GM19025 (cell line): ENCODE measurements around the gene ZNF12.
"Not testable (repeated sequence)": the region's sequence is repeated elsewhere in the genome, so short reads cannot be mapped to it uniquely, and the experiment has no call there.

ENCODE experiments used
- ATAC-seq: cut with Tn5 transposase; IDR thresholded peaks from one replicate; pipeline ENCODE4 v1.9.1; 2021; ENCODE audit warnings: mild to moderate bottlenecking, low read depth, moderate library complexity; ENCODE audit not compliant: unreplicated experiment

ZNF12 gene

GRCh38 chr7:6706666-6707407 is at the start of gene ZNF12:
TSS of gene ZNF12 (minus strand) at chr7:6706947. CDS start at chr7:6705173, 1,774 bp downstream.
- peak; percentile 88 for ATAC-seq

DNA sequence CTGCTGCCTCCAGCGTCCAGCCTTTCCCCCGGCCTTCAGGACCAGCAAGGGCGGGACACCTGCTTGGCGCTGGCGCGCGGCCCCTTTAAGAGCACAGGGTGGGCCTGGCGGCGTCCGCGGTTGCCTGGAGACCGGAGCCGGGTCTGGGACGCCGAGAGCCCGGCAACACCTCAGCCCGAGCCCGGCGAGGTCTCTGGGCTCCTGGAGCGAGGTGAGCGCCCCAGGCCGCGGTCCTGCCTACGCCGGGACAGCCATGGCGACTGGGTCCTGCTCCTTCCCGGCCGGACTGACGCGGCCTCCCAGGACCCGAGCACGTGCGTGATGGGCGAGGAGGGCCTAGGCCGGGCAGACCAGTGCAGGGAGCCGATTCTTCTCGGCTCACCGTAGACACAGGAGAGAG is 47.2 kb upstream of the ZNF12 start, which contains the start of gene RSPH10B2:
RSPH10B2 (plus strand) TSS at position 140 of the 400 bp plus-strand sequence. CDS start 3,575 bp downstream, outside the sequence.
- ATAC-seq = not testable (repeated sequence)

DNA sequence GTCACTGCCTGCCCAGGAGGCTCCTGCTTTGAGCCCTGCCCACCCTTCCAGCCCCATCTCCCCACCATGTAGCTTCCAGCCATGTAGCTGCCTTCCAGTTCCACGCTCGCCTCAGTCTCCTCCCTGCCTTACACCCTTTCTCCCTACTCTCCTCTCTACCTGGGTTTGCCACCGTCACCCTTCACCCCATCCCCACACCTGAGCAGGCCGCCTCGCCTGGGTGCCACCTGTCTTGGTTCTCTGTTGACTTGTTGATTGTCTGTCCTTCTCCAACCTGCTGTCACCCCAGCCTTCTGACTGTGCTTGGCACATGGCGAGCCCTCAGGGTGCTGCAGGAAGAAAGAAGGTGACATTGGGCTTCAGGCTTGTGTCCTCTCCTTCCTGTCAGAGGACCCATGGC is 43.4 kb upstream of the ZNF12 start:
- ATAC-seq = not testable (repeated sequence)

DNA sequence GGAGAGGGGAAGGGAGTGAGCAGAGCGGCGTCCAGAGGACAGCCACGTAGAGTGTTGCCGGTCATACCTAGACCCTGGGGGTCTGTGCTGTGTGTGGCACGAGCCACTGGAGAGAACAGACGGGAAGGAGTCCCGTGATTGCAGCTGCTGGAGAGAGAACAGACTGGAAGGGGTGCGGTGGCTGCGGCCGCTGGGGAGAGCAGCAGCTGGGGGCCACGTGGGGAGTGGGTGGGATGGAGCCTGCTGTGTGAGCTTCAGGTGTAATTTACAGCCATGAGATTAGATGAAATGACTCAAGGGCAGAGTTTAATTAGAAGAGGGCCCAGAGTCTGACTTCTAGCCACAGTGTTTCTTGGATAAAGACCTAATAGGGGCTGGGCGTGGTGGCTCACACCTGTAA is 42.6 kb upstream of the ZNF12 start:
- ATAC-seq = not testable (repeated sequence)

- not testable (repeated sequence) for ATAC-seq
Observed at GRCh38 chr7:6744410-6745100, 37.8 kb upstream of the ZNF12 start.

DNA sequence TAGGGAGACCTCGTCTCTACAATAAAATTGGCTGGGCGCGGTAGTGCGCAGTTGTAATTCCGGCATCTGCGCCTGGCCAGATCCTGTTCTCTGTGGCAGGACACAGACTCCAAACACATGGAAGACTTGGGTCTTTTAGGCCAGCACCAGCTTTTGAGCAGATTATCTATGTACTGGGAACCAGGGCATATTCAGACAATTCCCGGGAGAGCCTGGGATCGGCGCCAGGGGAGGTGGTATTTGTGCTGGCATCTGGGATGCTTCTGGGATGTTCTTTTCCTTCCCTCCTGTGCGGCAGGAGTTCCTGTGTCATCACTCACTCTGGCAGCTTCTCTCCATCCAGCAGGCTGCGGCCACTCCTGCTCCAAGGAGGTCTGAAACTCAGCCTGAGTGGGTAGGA is 31.7 kb upstream of the ZNF12 start:
- ATAC-seq = not testable (repeated sequence)

GRCh38 chr7:6730343-6730633 is 23.5 kb upstream of the ZNF12 start:
- no peak for ATAC-seq

GRCh38 chr7:6729492-6730342 is 23.0 kb upstream of the ZNF12 start:
- ATAC-seq = peak; percentile 92

DNA sequence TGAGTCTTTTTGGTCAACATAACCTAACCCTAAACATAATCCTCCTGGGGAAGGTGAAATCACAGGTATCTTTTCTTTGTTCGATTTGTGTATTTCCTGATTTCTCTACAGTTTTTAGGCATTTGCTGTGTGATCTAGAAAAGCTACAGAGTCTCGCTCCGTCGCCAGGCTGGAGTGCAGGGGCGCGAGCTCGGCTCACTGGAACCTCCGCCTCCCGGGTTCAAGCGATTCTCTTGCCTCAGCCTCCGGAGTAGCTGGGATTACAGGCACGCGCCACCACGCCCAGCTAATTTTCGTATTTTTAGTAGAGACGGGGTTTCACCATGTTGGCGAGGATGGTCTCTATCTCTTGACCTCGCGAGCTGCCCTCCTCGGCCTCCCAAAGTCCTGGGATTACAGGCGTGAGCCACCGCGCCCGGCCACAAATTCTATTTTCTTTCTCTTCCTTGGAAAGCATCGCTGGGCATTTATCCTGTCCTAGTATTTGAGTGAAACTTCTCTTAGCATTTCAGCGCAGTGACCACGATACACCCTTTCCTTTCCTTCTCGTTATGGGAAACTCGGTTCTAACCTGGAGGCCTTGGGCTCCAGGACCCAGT is 22.2 kb upstream of the ZNF12 start:
- ATAC-seq = not testable (repeated sequence)

- ATAC-seq = no peak
Observed at GRCh38 chr7:6727663-6728062, 20.9 kb upstream of the ZNF12 start.

GRCh38 chr7:6726341-6726740 is 19.6 kb upstream of the ZNF12 start:
- not testable (repeated sequence) for ATAC-seq

- no peak for ATAC-seq
Observed at GRCh38 chr7:6725003-6725402, 18.3 kb upstream of the ZNF12 start.

DNA sequence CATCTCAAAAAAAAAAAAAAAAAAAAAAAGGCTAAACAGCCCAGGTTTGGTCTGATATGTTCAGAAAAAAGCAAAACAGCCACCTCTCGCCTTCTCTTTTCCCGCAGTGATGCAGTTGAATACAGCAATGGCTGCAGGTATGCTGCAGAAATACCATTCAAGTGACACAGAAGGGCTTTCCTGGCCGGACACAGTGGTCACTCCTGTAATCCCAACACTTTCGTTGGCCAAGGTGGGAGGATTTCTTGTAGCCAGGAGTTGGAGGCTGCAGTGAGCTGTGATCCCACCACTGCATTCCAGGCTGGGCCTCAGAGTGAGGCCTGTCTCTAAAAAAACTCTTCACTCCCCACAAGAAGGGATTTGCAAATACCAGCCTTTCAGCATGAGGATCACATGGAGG is 17.6 kb upstream of the ZNF12 start:
- ATAC-seq = not testable (repeated sequence)

- ATAC-seq = no peak
Observed at GRCh38 chr7:6718124-6718523, 11.4 kb upstream of the ZNF12 start.

GRCh38 chr7:6715898-6716297 is 9.2 kb upstream of the ZNF12 start:
- ATAC-seq = not testable (repeated sequence)

- ATAC-seq = no peak
Observed at GRCh38 chr7:6714360-6714759, 7.6 kb upstream of the ZNF12 start.

GRCh38 chr7:6709808-6710207 is 3.1 kb upstream of the ZNF12 start:
- no peak for ATAC-seq

DNA sequence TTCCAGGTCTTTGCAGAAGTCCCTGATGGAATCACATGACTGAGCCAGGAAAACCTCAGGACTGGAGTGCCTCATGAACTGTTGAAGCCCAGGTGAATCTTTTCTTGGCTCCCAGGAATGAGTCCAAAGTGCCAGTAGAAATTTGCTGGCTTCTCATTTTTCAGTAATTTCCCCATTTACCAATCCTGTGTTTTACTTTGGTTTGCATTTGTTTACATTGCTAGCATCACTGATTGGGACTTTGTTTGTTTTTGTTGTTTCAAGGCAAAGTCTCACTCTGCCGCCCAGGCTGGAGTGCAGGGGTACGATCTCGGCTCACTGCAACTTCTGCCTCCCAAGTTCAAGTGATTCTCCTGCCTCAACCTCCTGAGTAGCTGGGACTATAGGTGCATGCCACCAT is 1.6 kb upstream of the ZNF12 start:
- no peak for ATAC-seq

- ATAC-seq = no peak
Observed at GRCh38 chr7:6705959-6706665, 635 bp downstream of the ZNF12 start.

- no peak for ATAC-seq
Observed at GRCh38 chr7:6701860-6702259, 4.9 kb downstream of the ZNF12 start.
